H1 (cell line): ENCODE measurements around the gene SOCS7. TPM values are rescaled to one million over a fixed set of nuclear protein-coding genes. Genes with fewer than 3 reads are reported as not detected.
A peak's percentile ranks its signal among the peaks of the same experiment; 100 is the strongest.

ENCODE experiments used
- CTCF ChIA-PET: fragments of 300-600 bp; sonication (Branson Sonifier 250); formaldehyde crosslinking; loops from one replicate; lab custom pipeline; 2021; ENCODE audit not compliant: partially characterized antibody; lab: Charles Lee
- POLR2A ChIA-PET: fragments of 300-600 bp; sonication (Branson Sonifier 250); formaldehyde crosslinking; loops from one replicate; lab custom pipeline; 2021; ENCODE audit warnings: inconsistent platforms; ENCODE audit not compliant: partially characterized antibody; lab: Charles Lee
- DNase-seq, 2 experiments: peaks; one replicate each; pipeline versions ENCODE4 v3.0.0 to v3.0.0-alpha.2; 2010 to 2022; ENCODE audit warnings: low spot score in 2 of 2, low read depth in 1 of 2, mixed read lengths in 1 of 2
- FAIRE-seq: peaks from 2 replicates; lab custom pipeline; 2011; peaks lifted over from hg19 to GRCh38; lab: Jason Lieb, UNC
- H2AFZ ChIP-seq: 2 replicates; pipeline ENCODE4 v1.8.1; 2012; ENCODE audit warnings: low read length, inconsistent platforms
- H2AK5ac ChIP-seq: 2 replicates; pipeline ENCODE4 v1.6.1; 2013; ENCODE audit warnings: low read depth, low read length
- H2BK120ac ChIP-seq: replicated peaks from 2 replicates; pipeline ENCODE3; 2013; ENCODE audit warnings: low read depth, low read length, inconsistent platforms
- H2BK12ac ChIP-seq: 2 replicates; pipeline ENCODE4 v1.6.1; 2013; ENCODE audit warnings: low read depth, low read length
- H2BK15ac ChIP-seq: 2 replicates; pipeline ENCODE4 v1.6.1; 2013; ENCODE audit warnings: low read length
- H2BK20ac ChIP-seq: 2 replicates; pipeline ENCODE4 v1.6.1; 2013; ENCODE audit warnings: low read length
- H2BK5ac ChIP-seq: 2 replicates; pipeline ENCODE4 v1.6.1; 2013; ENCODE audit warnings: low read depth, low read length
- H3K14ac ChIP-seq: 2 replicates; pipeline ENCODE4 v1.6.1; 2013; ENCODE audit warnings: inconsistent platforms; ENCODE audit not compliant: insufficient read length
- H3K18ac ChIP-seq: 2 replicates; pipeline ENCODE4 v1.6.1; 2013; ENCODE audit warnings: low read length; ENCODE audit errors: extremely low read depth
- H3K23ac ChIP-seq: 2 replicates; pipeline ENCODE4 v1.6.1; 2013; ENCODE audit warnings: inconsistent platforms; ENCODE audit not compliant: insufficient read length
- H3K23me2 ChIP-seq: 2 replicates; pipeline ENCODE4 v1.6.1; 2013; ENCODE audit warnings: low read depth, low read length
- H3K27ac ChIP-seq: 2 replicates; pipeline ENCODE4 v1.6.1; 2011; ENCODE audit warnings: low read depth, low read length, inconsistent platforms
- H3K27me3 ChIP-seq, 4 experiments: replicated peaks in 1 of 4; 1 replicate in 1 of 4; 2 replicates in 3 of 4; pipeline versions ENCODE4 v1.6.1 to v1.8.1; 2011 to 2013; ENCODE audit warnings: low read length in 3 of 4, mild to moderate bottlenecking in 3 of 4, inconsistent platforms in 2 of 4, mixed read lengths in 2 of 4, moderate library complexity in 1 of 4; ENCODE audit not compliant: control insufficient read depth in 3 of 4, insufficient read depth in 3 of 4; ENCODE audit errors: extremely low read depth in 1 of 4
- H3K36me3 ChIP-seq, 4 experiments: 2 replicates each; pipeline versions ENCODE4 v1.6.1 to v1.8.1; 2011 to 2013; ENCODE audit warnings: mild to moderate bottlenecking in 4 of 4, low read length in 3 of 4, moderate library complexity in 2 of 4, control low read depth in 1 of 4, inconsistent platforms in 1 of 4; ENCODE audit not compliant: insufficient read depth in 4 of 4, control insufficient read depth in 2 of 4
- H3K4ac ChIP-seq: replicated peaks from 2 replicates; pipeline ENCODE3; 2013; ENCODE audit warnings: low read length, low read depth, mixed read lengths, inconsistent platforms; ENCODE audit not compliant: insufficient read length
- H3K4me1 ChIP-seq, 4 experiments: replicated peaks in 1 of 4; 1 replicate in 1 of 4; 2 replicates in 3 of 4; pipeline versions ENCODE4 v1.6.1 to v1.8.1; 2011 to 2013; ENCODE audit warnings: low read length in 3 of 4, inconsistent platforms in 2 of 4, mixed read lengths in 1 of 4; ENCODE audit not compliant: insufficient read depth in 4 of 4, control insufficient read depth in 3 of 4
- H3K4me2 ChIP-seq, 2 experiments: 2 replicates each; pipeline versions ENCODE4 v1.6.1 to v1.8.1; 2011 to 2013; ENCODE audit warnings: low read depth in 2 of 2, low read length in 2 of 2, control low read depth in 1 of 2, inconsistent platforms in 1 of 2, mild to moderate bottlenecking in 1 of 2; ENCODE audit not compliant: insufficient read depth in 1 of 2
- H3K4me3 ChIP-seq, 4 experiments: fragments of 200-600, 300-600 bp in 1 of 4; sonication (generic), shearing (Covaris generic), sonication (Bioruptor Twin) in 1 of 4; 2 replicates each; pipeline versions ENCODE4 v1.5.1 to v1.8.1; 2011 to 2016; ENCODE audit warnings: low read length in 4 of 4, low read depth in 3 of 4, control low read depth in 2 of 4, inconsistent platforms in 2 of 4, mild to moderate bottlenecking in 2 of 4, mixed read lengths in 1 of 4, moderate library complexity in 1 of 4; ENCODE audit not compliant: insufficient read depth in 2 of 4; ENCODE audit errors: extremely low read depth in 1 of 4
- H3K56ac ChIP-seq: replicated peaks from 2 replicates; pipeline ENCODE3; 2013; ENCODE audit warnings: low read depth, mild to moderate bottlenecking, mixed read lengths, low read length, inconsistent platforms; ENCODE audit not compliant: insufficient read length
- H3K79me1 ChIP-seq: 2 replicates; pipeline ENCODE4 v1.6.1; 2013; ENCODE audit warnings: low read depth, low read length, control low read depth
- H3K79me2 ChIP-seq, 2 experiments: 2 replicates each; pipeline versions ENCODE4 v1.6.1 to v1.8.1; 2012 to 2013; ENCODE audit warnings: low read length in 2 of 2, mild to moderate bottlenecking in 2 of 2, inconsistent platforms in 1 of 2; ENCODE audit not compliant: insufficient read depth in 2 of 2, control insufficient read depth in 1 of 2
- H3K9ac ChIP-seq, 4 experiments: replicated peaks in 1 of 4; 1 replicate in 1 of 4; 2 replicates in 3 of 4; pipeline versions ENCODE4 v1.6.1 to v1.8.1; 2011 to 2013; ENCODE audit warnings: low read depth in 3 of 4, low read length in 3 of 4, control low read depth in 2 of 4, mild to moderate bottlenecking in 2 of 4, moderate library complexity in 2 of 4, inconsistent platforms in 1 of 4; ENCODE audit errors: extremely low read depth in 1 of 4
- H3K9me3 ChIP-seq, 2 experiments: 2 replicates each; pipeline versions ENCODE4 v1.6.1 to v1.8.1; 2012 to 2013; ENCODE audit warnings: mild to moderate bottlenecking in 2 of 2, moderate library complexity in 2 of 2, control low read depth in 1 of 2, inconsistent platforms in 1 of 2, low read depth in 1 of 2, low read length in 1 of 2, mixed read lengths in 1 of 2; ENCODE audit not compliant: insufficient read depth in 2 of 2
- H4K20me1 ChIP-seq, 2 experiments: replicated peaks in 1 of 2; 2 replicates each; pipeline versions ENCODE3 to v1.8.1; 2011 to 2013; ENCODE audit warnings: inconsistent platforms in 2 of 2, low read length in 2 of 2, mild to moderate bottlenecking in 1 of 2; ENCODE audit not compliant: insufficient read depth in 2 of 2, control insufficient read depth in 1 of 2
- H4K5ac ChIP-seq: 2 replicates; pipeline ENCODE4 v1.6.1; 2013; ENCODE audit warnings: low read length, low read depth, mixed read lengths, inconsistent platforms; ENCODE audit not compliant: insufficient read length
- H4K8ac ChIP-seq: 2 replicates; pipeline ENCODE4 v1.8.0; 2013; ENCODE audit warnings: mild to moderate bottlenecking, moderate library complexity, low read length, inconsistent platforms; ENCODE audit not compliant: insufficient read depth; ENCODE audit errors: extremely low read depth
- H4K91ac ChIP-seq: replicated peaks from 2 replicates; pipeline ENCODE3; 2013; ENCODE audit warnings: low read length, mixed read lengths, inconsistent platforms; ENCODE audit not compliant: insufficient read length
- RAD21 ChIP-seq, 2 experiments: IDR thresholded peaks in 1 of 2; conservative IDR thresholded peaks in 1 of 2; 2 replicates each; pipeline ENCODE4 v1.6.1; 2011; ENCODE audit warnings: low read depth in 2 of 2, low read length in 2 of 2, improper control_type of control experiment in 1 of 2, inconsistent platforms in 1 of 2, mild to moderate bottlenecking in 1 of 2, moderate library complexity in 1 of 2
- RXRA ChIP-seq: IDR thresholded peaks from 2 replicates; pipeline ENCODE4 v1.6.1; 2011; ENCODE audit warnings: low read depth, mild to moderate bottlenecking, low read length, moderate library complexity; ENCODE audit not compliant: insufficient read depth
- WGBS, 2 experiments: shearing (Covaris generic) in 1 of 2; methylation state at CpG; one replicate each; pipeline versions ENCODE4 v1.1.6 to v1.1.7; 2013 to 2015; ENCODE audit warnings: low lambda C conversion rate in 2 of 2, mixed read lengths in 2 of 2, inconsistent platforms in 1 of 2, low coverage in 1 of 2, missing lambda C conversion rate in 1 of 2; ENCODE audit not compliant: insufficient replicate concordance in 2 of 2, insufficient coverage in 1 of 2, insufficient read length in 1 of 2; ENCODE audit errors: extremely low coverage in 1 of 2, missing lambda C conversion rate in 1 of 2; 5-methylcytosine and 5-hydroxymethylcytosine counted together
- polyA plus RNA-seq, 7 experiments: library from polyadenylated mRNA; depleted of rRNA in 3 of 7; stranded (reverse) in 5 of 7; unstranded in 2 of 7; fragments of >200 nt in 5 of 7; fragments of 200-250 nt in 2 of 7; gene quantifications; 1 replicate in 5 of 7; 2 replicates in 1 of 7; 4 replicates in 1 of 7; pipeline versions ENCODE4 v1.2.1 to v1.2.3, GENCODE V29; 2011 to 2013; ENCODE audit warnings: missing spikeins in 2 of 7, mixed read lengths in 2 of 7
- total RNA-seq: library from RNA; stranded (reverse); fragmentation: NEBNext Ultra II Directional; extraction: Animal tissue kit (Norgen Biotek cat#: 25700); gene quantifications from 2 replicates; pipeline ENCODE4 v1.2.1, GENCODE V29; 2021

Gene SOCS7
- total and polyA plus RNA-seq, 2 of the 8 experiments (the other 6 are each of a cell fraction or from before 2014, with no cell fraction given): 13.5 to 26.9 TPM

- peak within 1 kb of the TSS; percentile 81 to 90 for H3K4me2 ChIP-seq
- peak in 1 of 2 experiments; percentile 67 for DNase-seq
- ChIA-PET POLR2A (interaction anchor here (0.6 to 7.6 kb wide), 10 partner anchors 12 to 235 kb away, joined by 3 to 72 read pairs (median 5); no protein-coding TSS in a partner anchor), CTCF (interaction anchor here (0.7 to 24.5 kb wide), 9 partner anchors 11 to 249 kb away, joined by 3 to 400 read pairs (median 4); partner anchors contain the start of genes GPR179 and SOCS7)
- H3K9me3 ChIP-seq: no peaks in the 10 kb centered on the region
- H3K14ac ChIP-seq: no peak within 1 kb of the TSS
- no peak within 1 kb of the TSS for H3K56ac ChIP-seq
- H3K4me1 ChIP-seq: peaks cover 22 to 35% (median 25%) of the 10 kb centered on the region in 4 experiments
- H2BK120ac ChIP-seq: no peak within 1 kb of the TSS
- peak within 1 kb of the TSS; percentile 90; the same call in 1 of the 2 replicates for H2BK20ac ChIP-seq
- peak within 1 kb of the TSS; percentile 58; the same call in 1 of the 2 replicates for H2AK5ac ChIP-seq
- H3K23ac ChIP-seq: no peak within 1 kb of the TSS
- peak within 1 kb of the TSS; percentile 66 to 91 (median 72) for H3K4me3 ChIP-seq
- H2BK5ac ChIP-seq: peak within 1 kb of the TSS; percentile 75; the same call in 1 of the 2 replicates
- peak within 1 kb of the TSS; percentile 72; the same call in 1 of the 2 replicates for H2BK15ac ChIP-seq
- TF ChIP-seq RAD21 (IDR thresholded peaks at IDR 0.05 in 1 of 2, conservative IDR thresholded peaks at IDR 0.05 in 1 of 2; ENCODE audit: low read depth in 2 of 2, low read length in 2 of 2) (peak in 1 of 2 experiments; percentile 1; a peak in 1 of 4 replicates), RXRA (no peak)
- H3K18ac ChIP-seq: peak within 1 kb of the TSS; percentile 87
- H4K5ac ChIP-seq: peak within 1 kb of the TSS; percentile 62
- H3K9ac ChIP-seq: peak within 1 kb of the TSS in 1 of 4 experiments; percentile 39; a peak in 3 of 7 replicates
- FAIRE-seq: no peak
- H2AFZ ChIP-seq: no peak within 1 kb of the TSS
- H4K91ac ChIP-seq: peak within 1 kb of the TSS; percentile 26
- no peak within 1 kb of the TSS; the same call in 1 of the 2 replicates for H3K27ac ChIP-seq
- peaks cover 14% of the 10 kb centered on the region for H3K79me1 ChIP-seq
- WGBS, 2 experiments: 13% methylated on average over 6 of the region's 46 CpGs; no CpG with 5 or more reads in 1 of the 2 experiments
- peaks cover 4 to 7% of the 10 kb centered on the region in 2 experiments for H4K20me1 ChIP-seq
- peak within 1 kb of the TSS; percentile 74 for H3K4ac ChIP-seq
- H4K8ac ChIP-seq: peak within 1 kb of the TSS; percentile 35
- peaks cover 0 to 49% of the 10 kb centered on the region in 2 experiments; a peak in 2 of 4 replicates for H3K79me2 ChIP-seq
- peak within 1 kb of the TSS; percentile 68; the same call in 1 of the 2 replicates for H2BK12ac ChIP-seq
- no peaks in the 10 kb centered on the region for H3K36me3 ChIP-seq
- peaks cover 6% of the 10 kb centered on the region for H3K23me2 ChIP-seq
- H3K27me3 ChIP-seq: no peaks in the 10 kb centered on the region
These were observed 76.5 kb downstream of the SOCS7 start, which contains the start of gene ARHGAP23 for GRCh38 chr17:38428112-38428642. TSS of gene ARHGAP23 (plus strand) at chr17:38428464. CDS start at chr17:38428486, 22 bp downstream.
